Right cardiac atrium (tissue), 5 donors: Measurements from ENCODE around the gene ZNHIT2. TPM values are rescaled to one million over a fixed set of nuclear protein-coding genes. Genes with fewer than 3 reads are reported as not detected.
"Not testable (repeated sequence)": the region's sequence is repeated elsewhere in the genome, so short reads cannot be mapped to it uniquely, and the experiment has no call there.

Source experiments
- ATAC-seq, 2 donors: fragments of 200-7000 bp; cut with Tn5 transposase; one replicate each; pipeline versions ENCODE4 v1.8.0 to v1.9.1; 2020; ENCODE audit warnings: moderate library complexity in 2 of 2, mild to moderate bottlenecking in 1 of 2
- DNase-seq, 3 donors: peaks; one replicate each; pipeline ENCODE4 v3.0.0-alpha.2; 2020
- H3K27ac ChIP-seq: one replicate; pipeline ENCODE4 v1.5.1; 2013; ENCODE audit warnings: mild to moderate bottlenecking, low read length, control low read depth, moderate library complexity
- H3K27me3 ChIP-seq: one replicate; pipeline ENCODE4 v1.6.1; 2013; ENCODE audit not compliant: control insufficient read depth, insufficient read depth
- H3K4me1 ChIP-seq: one replicate; pipeline ENCODE4 v1.6.1; 2013; ENCODE audit warnings: low read length; ENCODE audit not compliant: control insufficient read depth, insufficient read depth
- H3K4me3 ChIP-seq: one replicate; pipeline ENCODE4 v1.5.1; 2013; ENCODE audit warnings: low read length, control low read depth
- H3K9me3 ChIP-seq: one replicate; pipeline ENCODE4 v1.6.1; 2013; ENCODE audit warnings: low read length; ENCODE audit not compliant: control insufficient read depth
- WGBS: extraction: QIAGEN DNeasy Blood & Tissue Kit; methylation state at CpG from one replicate; pipeline ENCODE4 v1.1.7; 2013; 5-methylcytosine and 5-hydroxymethylcytosine counted together
- intact Hi-C, 4 donors: fragments of 100-400 bp; cut with DNase I; formaldehyde crosslinking; loops; one replicate each; pipeline versions ENCODE4 v1.11.0 to v1.14.0; 2022 to 2023
- polyA plus RNA-seq: library from polyadenylated mRNA; stranded (reverse); fragments of 200-250 nt; gene quantifications from one replicate; pipeline ENCODE4 v1.2.3, GENCODE V29; 2013
- total RNA-seq, 4 donors: library from RNA; stranded (reverse); fragmentation: NEBNext Ultra II Directional; extraction: Animal tissue kit (Norgen Biotek cat#: 25700); gene quantifications; one replicate each; pipeline ENCODE4 v1.2.1, GENCODE V29; 2021
- donor health status: healthy with polysubstance abuse.
- donor health status: DM: no; HTN: yes; CAD: no.
- donor health status: DM: no; HTN: no; CAD: no.
- donor health status: DM: no; HTN: yes; CAD: no; lungs with severe emphysema.
- donor health status: DM: yes; HTN: yes; CAD: no.

ZNHIT2 gene
- total and polyA plus RNA-seq, 5 donors, result 6.4 to 11.6 (median 7.9) TPM

DNA sequence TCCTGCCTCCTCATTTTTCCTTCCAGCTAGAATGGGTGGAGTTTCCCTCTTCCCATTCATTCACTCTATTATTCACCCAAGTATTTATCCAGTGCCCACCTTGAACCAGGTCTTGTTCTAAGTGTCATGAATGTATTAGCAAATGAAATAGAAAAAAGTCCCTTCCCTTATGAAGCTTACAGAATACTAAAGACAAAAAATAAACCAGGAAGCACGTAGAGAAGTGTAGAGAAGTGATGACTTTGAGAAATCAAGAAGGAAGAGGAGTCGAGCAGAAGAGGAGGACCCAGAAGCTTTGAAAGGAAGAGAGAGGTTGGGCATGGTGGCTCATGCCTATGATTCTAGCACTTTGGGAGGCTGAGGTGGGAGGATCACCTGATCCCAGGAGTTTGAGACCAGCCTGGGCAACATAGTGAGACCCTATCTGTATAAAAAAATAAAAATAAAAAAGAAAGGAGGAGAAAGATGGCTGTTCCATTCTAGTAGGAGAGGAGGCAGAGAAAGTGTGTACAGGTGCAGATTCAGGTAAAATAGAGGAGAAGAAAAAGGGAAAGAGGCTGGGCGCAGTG is 33.9 kb upstream of the ZNHIT2 start:
- intact Hi-C loops, result no loop called here
- Histone ChIP-seq H3K4me3 (no peak overlapping the region), H3K27me3 (no peaks in the 10 kb centered on the region), H3K9me3 (no peaks in the 10 kb centered on the region), H3K27ac (peak overlapping the region; percentile 73), H3K4me1 (peaks cover 3% of the 10 kb centered on the region)
- no peak for DNase-seq
- WGBS, result 68% methylated on average over 3 of the region's 3 CpGs
- no peak for ATAC-seq

DNA sequence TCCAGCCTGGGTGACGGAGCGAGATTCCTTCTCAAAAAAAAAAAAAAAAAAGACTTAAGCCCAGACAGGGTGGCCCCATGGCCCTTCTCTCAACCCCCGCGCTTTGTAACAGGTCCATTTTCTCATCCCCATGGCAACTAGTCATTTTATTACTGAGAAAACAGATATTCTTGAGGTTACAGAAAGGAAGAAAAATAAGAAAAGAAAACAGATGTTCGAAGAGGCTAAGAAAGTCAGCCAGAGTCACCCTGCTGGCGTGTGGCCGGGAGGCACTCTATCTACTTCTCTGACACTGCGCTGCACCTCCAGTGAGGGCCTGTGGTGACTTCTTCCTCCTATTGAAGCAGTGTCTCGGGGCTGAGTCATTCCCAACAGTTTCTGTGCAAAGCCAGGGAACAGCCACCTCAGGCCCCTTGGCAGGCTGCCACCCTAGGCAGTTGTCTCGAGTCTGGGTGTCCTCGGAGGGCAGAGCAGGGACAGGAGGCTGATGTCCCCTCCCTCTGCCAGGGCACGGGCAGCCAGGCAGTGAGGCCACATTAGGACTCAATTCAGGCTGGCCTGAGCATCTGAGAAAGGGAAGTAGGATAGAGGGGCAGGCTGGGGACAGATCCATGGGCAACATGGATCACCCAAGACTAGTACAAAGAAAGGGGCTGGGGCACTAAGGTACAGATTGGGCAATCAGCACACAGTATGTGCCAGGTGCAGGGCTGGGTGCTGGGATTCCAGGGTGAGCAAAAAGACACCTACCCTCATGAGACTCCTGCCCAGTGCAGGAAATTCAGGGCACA is 33.2 kb upstream of the ZNHIT2 start:
- H3K4me3 ChIP-seq, result no peak overlapping the region
- ATAC-seq (peak; percentile 92 to 94), DNase-seq (peak; percentile 86 to 94 (median 91))
- no peaks in the 10 kb centered on the region for H3K27me3 ChIP-seq
- H3K4me1 ChIP-seq, result peaks cover 3% of the 10 kb centered on the region
- H3K9me3 ChIP-seq, result no peaks in the 10 kb centered on the region
- peak overlapping the region; percentile 73 for H3K27ac ChIP-seq
- 18% methylated on average over 12 of the region's 12 CpGs for WGBS
- intact Hi-C loops, result no loop called here

DNA sequence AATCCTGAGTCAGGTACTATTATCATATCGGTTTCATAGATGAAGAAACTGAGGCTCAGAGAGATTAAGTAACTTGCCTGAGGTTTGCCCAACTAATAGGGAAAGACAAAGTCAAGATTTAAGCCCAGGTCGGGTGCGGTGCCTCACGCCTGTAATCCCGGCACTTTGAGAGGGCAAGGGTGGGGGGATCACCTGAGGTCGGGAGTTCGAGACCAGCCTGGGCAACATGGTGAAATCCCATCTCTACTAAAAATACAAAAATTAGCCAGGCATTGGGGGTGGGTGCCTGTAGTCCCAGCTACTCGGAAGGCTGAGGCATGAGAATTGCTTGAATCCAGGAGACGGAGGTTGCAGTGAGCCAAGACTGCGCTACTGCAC is 32.6 kb upstream of the ZNHIT2 start:
- H3K4me3 ChIP-seq, ATAC-seq, intact Hi-C loops, DNase-seq, H3K9me3 ChIP-seq, H3K27me3 ChIP-seq, H3K4me1 ChIP-seq: not testable (repeated sequence)
- peak overlapping the region; percentile 73 for H3K27ac ChIP-seq
- WGBS, result 70% methylated on average over 10 of the region's 10 CpGs

DNA sequence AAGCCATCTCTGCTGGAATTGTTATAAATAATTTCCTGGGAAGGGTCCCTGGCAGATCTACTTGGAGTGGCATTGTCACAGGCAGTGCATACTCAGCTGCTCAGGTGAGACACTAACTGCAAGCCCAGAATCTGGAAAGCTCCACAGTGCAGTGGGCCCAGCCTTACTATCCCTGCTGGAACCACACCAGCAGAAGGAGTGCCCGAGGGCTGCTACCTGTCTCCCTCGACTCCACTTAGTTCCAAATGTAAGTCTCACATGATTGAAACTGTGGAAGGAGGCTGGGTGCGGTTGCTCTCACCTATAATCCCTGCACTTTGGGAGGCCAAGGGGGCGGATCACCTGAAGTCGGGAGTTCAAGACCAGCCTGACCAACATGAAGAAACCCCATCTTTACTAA is 31.2 kb upstream of the ZNHIT2 start:
- Histone ChIP-seq H3K9me3 (no peaks in the 10 kb centered on the region), H3K4me3 (no peak overlapping the region), H3K27me3 (no peaks in the 10 kb centered on the region), H3K4me1 (peaks cover 3% of the 10 kb centered on the region), H3K27ac (no peak overlapping the region)
- intact Hi-C loops, result no loop called here
- DNase-seq, result no peak
- ATAC-seq, result no peak
- 87% methylated on average over 5 of the region's 5 CpGs for WGBS

DNA sequence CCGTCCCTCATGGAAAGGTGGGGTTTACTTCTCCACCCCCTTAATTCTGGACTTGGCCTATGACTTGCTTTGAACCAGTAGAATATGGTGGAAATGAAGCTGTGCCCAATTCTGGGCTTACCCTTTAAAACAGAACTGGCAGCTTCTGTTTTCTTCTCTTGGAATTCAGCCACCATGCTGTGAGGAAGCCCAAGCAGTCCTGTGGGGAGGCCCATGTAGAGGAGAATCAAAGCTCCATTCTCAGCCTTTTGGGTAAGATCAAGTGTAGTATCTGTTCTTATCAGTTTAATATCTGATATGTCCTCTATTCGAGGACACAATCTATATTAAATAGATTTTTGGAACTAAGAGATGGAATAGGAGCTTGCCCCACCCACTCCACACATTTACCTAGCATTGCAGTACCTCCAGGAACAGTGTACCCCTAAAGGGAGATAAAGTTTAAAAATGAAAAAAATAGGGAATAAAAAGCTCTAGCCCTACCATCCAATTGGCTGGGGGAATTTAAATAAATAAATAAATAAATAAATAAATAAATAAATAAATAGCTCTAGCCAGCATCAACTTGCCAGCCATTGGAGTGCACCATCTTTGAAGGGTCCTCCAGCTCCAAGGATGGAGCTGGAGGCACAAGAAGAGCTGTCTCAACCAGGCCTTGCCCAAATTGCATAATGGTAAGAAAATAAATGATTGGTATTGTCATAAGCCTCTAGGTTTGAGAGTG is 30.0 kb upstream of the ZNHIT2 start:
- ATAC-seq, result no peak
- Histone ChIP-seq H3K27ac (no peak overlapping the region), H3K9me3 (no peaks in the 10 kb centered on the region), H3K4me3 (no peak overlapping the region), H3K27me3 (no peaks in the 10 kb centered on the region), H3K4me1 (peaks cover 3% of the 10 kb centered on the region)
- DNase-seq, result no peak
- intact Hi-C loops, result no loop called here
- WGBS, result 76% methylated on average over 2 of the region's 2 CpGs

DNA sequence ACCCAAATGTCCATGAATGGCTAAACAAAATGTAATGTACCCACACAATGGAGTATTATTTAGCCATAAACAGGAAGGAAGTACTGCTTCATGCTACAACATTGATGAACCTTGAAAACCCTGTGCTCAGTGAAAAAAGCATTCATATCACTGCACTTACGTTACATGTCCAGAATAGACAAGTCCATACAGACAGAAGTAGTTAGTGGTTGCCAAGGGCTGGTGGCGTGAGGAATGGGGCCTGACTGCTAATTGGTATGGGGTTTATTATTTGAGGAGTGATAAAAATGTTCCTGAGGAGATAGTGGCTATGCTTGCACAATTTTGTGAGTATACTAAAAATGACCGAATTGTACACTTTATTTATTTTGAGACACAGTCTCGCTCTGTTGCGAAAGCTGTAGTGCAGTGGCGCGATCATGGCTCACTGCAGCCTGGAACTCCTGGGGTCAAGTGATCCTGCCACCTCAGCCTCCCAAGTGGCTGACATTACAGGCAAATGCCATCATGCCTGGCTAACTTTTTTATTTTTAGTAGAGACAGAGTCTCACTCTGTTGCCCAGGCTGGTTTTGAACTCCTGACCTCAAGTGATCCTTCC is 24.5 kb upstream of the ZNHIT2 start:
- Histone ChIP-seq H3K4me1 (no peaks in the 10 kb centered on the region), H3K9me3 (no peaks in the 10 kb centered on the region), H3K27ac (no peak overlapping the region), H3K4me3 (no peak overlapping the region), H3K27me3 (no peaks in the 10 kb centered on the region)
- DNase-seq (no peak), ATAC-seq (no peak)
- 79% methylated on average over 7 of the region's 7 CpGs for WGBS
- intact Hi-C loops, result no loop called here

DNA sequence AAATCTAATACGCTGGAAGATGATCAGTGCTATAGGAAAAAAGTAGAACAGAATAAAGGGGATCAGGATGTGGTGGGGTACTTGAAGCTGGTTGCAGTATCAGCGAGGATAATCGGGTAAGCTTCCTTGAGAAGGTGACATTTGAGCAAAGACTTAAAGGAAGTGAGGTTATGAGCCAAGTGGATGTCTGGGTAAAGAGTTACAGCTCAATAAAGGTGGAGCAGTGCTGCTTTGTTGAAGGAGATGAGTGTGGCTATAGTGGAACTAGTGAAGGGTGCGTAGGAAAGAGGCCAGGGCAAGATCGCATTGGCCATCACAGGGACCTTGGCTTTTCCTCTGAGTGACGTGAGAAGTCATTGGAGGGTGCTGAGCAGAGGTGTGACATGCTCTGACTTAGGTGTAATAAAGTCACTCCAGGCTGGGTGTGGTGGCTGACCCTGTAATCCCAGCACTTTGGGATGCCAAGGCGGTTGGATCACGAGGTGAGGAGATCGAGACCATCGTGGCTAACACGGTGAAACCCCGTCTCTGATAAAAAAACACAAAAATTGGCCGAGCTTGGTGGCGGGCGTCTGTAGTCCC is 19.1 kb upstream of the ZNHIT2 start:
- Histone ChIP-seq H3K9me3 (no peaks in the 10 kb centered on the region), H3K4me3 (no peak overlapping the region), H3K4me1 (peaks cover 6% of the 10 kb centered on the region), H3K27ac (no peak overlapping the region), H3K27me3 (no peaks in the 10 kb centered on the region)
- ATAC-seq, result no peak
- intact Hi-C loops, result loop anchor here in 1 of 4 donors (10.0 kb wide), 1 partner anchor 322 kb away; the partner anchor contains the start of gene MEN1
- peak in 1 of 3 donors; percentile 26 for DNase-seq
- 86% methylated on average over 15 of the region's 15 CpGs for WGBS

DNA sequence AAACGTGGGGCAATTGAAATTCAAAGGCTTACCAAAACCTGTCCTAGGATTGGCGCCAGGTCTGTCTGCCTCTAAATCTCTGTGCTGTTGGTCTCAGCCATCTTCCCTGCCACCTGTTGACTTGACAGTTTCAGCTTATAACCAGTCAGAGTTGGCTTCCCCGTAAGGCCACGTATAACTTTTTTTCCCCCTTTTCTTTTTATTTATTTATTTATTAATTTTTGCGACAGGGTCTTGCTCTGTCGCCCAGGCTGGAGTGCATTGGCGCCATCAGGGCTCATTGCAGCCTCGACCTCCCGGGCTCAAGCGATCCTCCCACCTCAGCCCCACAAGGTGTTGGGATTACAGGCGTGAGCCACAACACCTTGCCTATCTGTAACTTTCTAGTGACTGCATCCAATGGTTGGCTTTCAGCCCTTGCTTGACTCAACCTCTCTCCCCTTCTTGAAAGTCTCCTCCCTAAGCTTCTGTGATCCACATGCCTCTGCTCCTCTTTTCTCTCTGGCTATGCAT is 18.2 kb upstream of the ZNHIT2 start:
- Histone ChIP-seq H3K4me1 (peaks cover 6% of the 10 kb centered on the region), H3K27me3 (no peaks in the 10 kb centered on the region), H3K9me3 (no peaks in the 10 kb centered on the region), H3K27ac (peak overlapping the region; percentile 88), H3K4me3 (peak overlapping the region; percentile 66)
- 49% methylated on average over 11 of the region's 11 CpGs for WGBS
- DNase-seq, result peak in 1 of 3 donors; percentile 46
- intact Hi-C loops, result loop anchor here in 2 of 4 donors (2.0 to 10.0 kb wide), 2 partner anchors 45 to 321 kb away; partner anchors contain the start of genes CAPN1 (in 1 of the 2) and MEN1 (in 1 of the 2)
- ATAC-seq, result no peak

DNA sequence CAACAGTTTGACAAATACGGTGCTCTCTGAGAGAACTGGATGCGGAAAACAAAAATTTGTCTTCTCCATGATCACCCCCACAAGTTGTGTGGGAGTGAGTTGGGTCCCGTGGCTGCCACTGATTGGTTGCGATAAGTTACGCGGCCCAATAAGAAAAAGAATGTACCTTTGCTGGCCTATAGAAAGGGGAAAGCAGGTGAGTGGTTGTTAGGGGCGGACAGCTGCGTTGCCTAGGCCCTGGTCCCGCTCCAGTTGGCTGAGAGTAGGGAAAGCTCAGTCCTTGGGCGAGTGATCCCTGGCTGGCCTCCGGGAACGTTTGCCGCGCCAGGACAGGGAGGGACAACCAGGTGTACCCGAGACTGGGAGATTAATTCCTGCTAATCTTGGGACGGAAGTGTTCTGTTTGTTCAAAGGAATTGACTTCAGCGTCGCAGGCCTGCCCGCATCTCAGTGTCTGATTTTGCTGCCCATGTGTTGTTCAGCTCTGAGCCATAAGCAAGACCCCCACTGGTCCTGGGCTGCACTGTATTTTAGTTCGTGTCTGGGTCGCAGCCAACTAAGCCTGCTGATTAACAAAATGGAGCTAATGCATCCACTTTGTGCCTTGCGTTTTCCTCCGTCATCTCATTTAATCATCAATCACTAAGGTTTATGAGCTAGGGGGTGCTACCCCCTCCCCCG is 17.6 kb upstream of the ZNHIT2 start:
- DNase-seq, result peak; percentile 90 to 94 (median 94)

More for the DNA sequence above, 17.6 kb upstream of the ZNHIT2 start:
- H3K27me3 ChIP-seq, result no peaks in the 10 kb centered on the region
- peak overlapping the region; percentile 66 for H3K4me3 ChIP-seq
- H3K27ac ChIP-seq, result peak overlapping the region; percentile 88
- 2% methylated on average over 24 of the region's 24 CpGs for WGBS
- peaks cover 6% of the 10 kb centered on the region for H3K4me1 ChIP-seq
- peak; percentile 89 to 91 for ATAC-seq
- intact Hi-C loops, result loop anchor here in 2 of 4 donors (2.0 to 10.0 kb wide), 2 partner anchors 46 to 320 kb away; partner anchors contain the start of genes CAPN1 (in 1 of the 2) and MEN1 (in 1 of the 2)
- H3K9me3 ChIP-seq, result no peaks in the 10 kb centered on the region
